Left ventricle myocardium inferior (tissue), 1 donor: Measurements from ENCODE around the gene IQSEC1. TPM values are rescaled to one million over a fixed set of nuclear protein-coding genes. Genes with fewer than 3 reads are reported as not detected.

Experiments
- DNase-seq: peaks from one replicate; pipeline ENCODE4 v3.0.0-alpha.2; 2020
- H3K27ac ChIP-seq: fragments of 200-600 bp; replicated peaks from 2 replicates; pipeline ENCODE4 v1.8.0; 2021
- H3K27me3 ChIP-seq: fragments of 200-600 bp; 2 replicates; pipeline ENCODE4 v1.8.0; 2021; ENCODE audit warnings: low read depth
- H3K36me3 ChIP-seq: fragments of 200-600 bp; 2 replicates; pipeline ENCODE4 v1.8.0; 2021
- H3K4me1 ChIP-seq: fragments of 200-600 bp; 2 replicates; pipeline ENCODE4 v1.8.0; 2021
- H3K4me3 ChIP-seq: fragments of 200-600 bp; 2 replicates; pipeline ENCODE4 v1.8.0; 2021; ENCODE audit warnings: mild to moderate bottlenecking, moderate library complexity
- H3K9me3 ChIP-seq: fragments of 200-600 bp; replicated peaks from 2 replicates; pipeline ENCODE4 v1.8.0; 2021
- CTCF ChIP-seq: fragments of 200-600 bp; IDR thresholded peaks from 2 replicates; pipeline ENCODE4 v1.8.0; 2021; ENCODE audit warnings: antibody characterized with exemption, mild to moderate bottlenecking, borderline replicate concordance
- intact Hi-C: fragments of 100-400 bp; cut with micrococcal nuclease; formaldehyde crosslinking; loops from one replicate; pipeline ENCODE4 v1.11.0; 2022
- total RNA-seq: library from RNA; stranded (reverse); fragmentation: NEBNext Ultra II Directional; extraction: Animal tissue kit (Norgen Biotek cat#: 25700); gene quantifications from one replicate; pipeline ENCODE4 v1.2.1, GENCODE V29; 2021
- donor health status: DM: no; HTN: yes; CAD: no; lungs with severe emphysema.

IQSEC1 gene
- total RNA-seq, 1 donor from 2014 or later: 78.6 TPM

GRCh38 chr3:12953201-12953995 lies 119.8 kb downstream of the IQSEC1 start:
- no peaks in the 10 kb centered on the region for H3K27me3 ChIP-seq
- H3K27ac ChIP-seq: peak overlapping the region; percentile 91
- no peaks in the 10 kb centered on the region for H3K36me3 ChIP-seq
- H3K4me1 ChIP-seq: peaks cover 98% of the 10 kb centered on the region
- intact Hi-C loops: no loop called here
- DNase-seq: no peak
- H3K9me3 ChIP-seq: no peaks in the 10 kb centered on the region
- TF ChIP-seq CTCF: no peak
- no peak overlapping the region for H3K4me3 ChIP-seq

GRCh38 chr3:12952343-12953200 lies 120.7 kb downstream of the IQSEC1 start:
- Histone ChIP-seq H3K36me3 (no peaks in the 10 kb centered on the region), H3K4me1 (peaks cover 98% of the 10 kb centered on the region), H3K9me3 (no peaks in the 10 kb centered on the region), H3K27me3 (no peaks in the 10 kb centered on the region), H3K4me3 (no peak overlapping the region), H3K27ac (peak overlapping the region; percentile 91)
- TF ChIP-seq CTCF: no peak
- intact Hi-C loops: no loop called here
- DNase-seq: no peak

- intact Hi-C loops: no loop called here
- Histone ChIP-seq H3K27ac (peak overlapping the region; percentile 14), H3K27me3 (no peaks in the 10 kb centered on the region), H3K36me3 (no peaks in the 10 kb centered on the region), H3K9me3 (no peaks in the 10 kb centered on the region), H3K4me1 (peaks cover 98% of the 10 kb centered on the region), H3K4me3 (no peak overlapping the region)
- TF ChIP-seq CTCF: peak; percentile 23
- DNase-seq: no peak
Observed at GRCh38 chr3:12948891-12949711, 124.1 kb downstream of the IQSEC1 start.

- H3K36me3 ChIP-seq: no peaks in the 10 kb centered on the region
- intact Hi-C loops: no loop called here
- H3K27ac ChIP-seq: peak overlapping the region; percentile 7
- H3K9me3 ChIP-seq: no peaks in the 10 kb centered on the region
- H3K4me3 ChIP-seq: no peak overlapping the region
- H3K4me1 ChIP-seq: peaks cover 98% of the 10 kb centered on the region
- H3K27me3 ChIP-seq: no peaks in the 10 kb centered on the region
- no peak for DNase-seq
- no peak for TF ChIP-seq CTCF
Observed at GRCh38 chr3:12948371-12948770, 124.9 kb downstream of the IQSEC1 start.
